HTR-8/SVneo (cell line): ENCODE measurements around the gene GALNT15.

Source experiments
- DNase-seq: peaks from one replicate; pipeline ENCODE4 v3.0.0; 2011; ENCODE audit warnings: low spot score, mixed read lengths; ENCODE audit not compliant: insufficient read length
- FAIRE-seq: peaks from 2 replicates; lab custom pipeline; 2011; peaks lifted over from hg19 to GRCh38; lab: Jason Lieb, UNC

GALNT15 gene

GRCh38 chr3:16183082-16183481 lies 8.6 kb downstream of the GALNT15 start:
- FAIRE-seq = no peak
- no peak for DNase-seq

GRCh38 chr3:16183601-16184270 lies 9.3 kb downstream of the GALNT15 start:
- FAIRE-seq = peak; percentile 54
- DNase-seq = peak; percentile 42

GRCh38 chr3:16186086-16186485 lies 11.6 kb downstream of the GALNT15 start:
- DNase-seq = no peak
- no peak for FAIRE-seq

- FAIRE-seq = no peak
- DNase-seq = no peak
Observed at GRCh38 chr3:16186565-16186964, 12.1 kb downstream of the GALNT15 start.

GRCh38 chr3:16187213-16187790 lies 12.8 kb downstream of the GALNT15 start:
- FAIRE-seq (no peak), DNase-seq (no peak)

- DNase-seq (no peak), FAIRE-seq (no peak)
Observed at GRCh38 chr3:16188071-16188470, 13.6 kb downstream of the GALNT15 start.

- DNase-seq (no peak), FAIRE-seq (no peak)
Observed at GRCh38 chr3:16189201-16189600, 14.7 kb downstream of the GALNT15 start.

- FAIRE-seq = no peak
- no peak for DNase-seq
Observed at GRCh38 chr3:16190704-16191103, 16.2 kb downstream of the GALNT15 start.

GRCh38 chr3:16191591-16191990 lies 17.1 kb downstream of the GALNT15 start:
- no peak for DNase-seq
- no peak for FAIRE-seq

- DNase-seq = no peak
- no peak for FAIRE-seq
Observed at GRCh38 chr3:16192176-16192811, 17.8 kb downstream of the GALNT15 start.

GRCh38 chr3:16198427-16198826 lies 23.9 kb downstream of the GALNT15 start:
- FAIRE-seq (no peak), DNase-seq (no peak)

- FAIRE-seq (no peak), DNase-seq (no peak)
Observed at GRCh38 chr3:16199769-16200168, 25.3 kb downstream of the GALNT15 start.

GRCh38 chr3:16200411-16200810 lies 25.9 kb downstream of the GALNT15 start:
- FAIRE-seq = no peak
- no peak for DNase-seq

- DNase-seq = no peak
Observed at GRCh38 chr3:16203031-16203430, 28.6 kb downstream of the GALNT15 start.

GRCh38 chr3:16203671-16204629 lies 29.5 kb downstream of the GALNT15 start:
- DNase-seq = no peak
- FAIRE-seq = no peak

More at GRCh38 chr3:16203031-16203430, 28.6 kb downstream of the GALNT15 start:
- FAIRE-seq = no peak

GRCh38 chr3:16204751-16205150 lies 30.3 kb downstream of the GALNT15 start:
- DNase-seq = no peak
- no peak for FAIRE-seq

GRCh38 chr3:16205156-16205870 lies 30.8 kb downstream of the GALNT15 start:
- no peak for DNase-seq
- FAIRE-seq = no peak

GRCh38 chr3:16207031-16207430 lies 32.6 kb downstream of the GALNT15 start:
- no peak for FAIRE-seq
- no peak for DNase-seq

- FAIRE-seq (no peak), DNase-seq (no peak)
Observed at GRCh38 chr3:16211176-16211904, 36.9 kb downstream of the GALNT15 start.
